ENCODE data around the gene ADAMTSL2.

Gene ADAMTSL2

GRCh38 chr9:133518200-133518599, 16.3 kb upstream of the ADAMTSL2 start:
- no peak for DNase-seq (ENCODE audit: low read depth)

GRCh38 chr9:133518706-133519449, 15.6 kb upstream of the ADAMTSL2 start:
- no peak for DNase-seq (ENCODE audit: low read depth)

- no peak for DNase-seq (ENCODE audit: low read depth)
Measured at GRCh38 chr9:133519693-133520092, 14.8 kb upstream of the ADAMTSL2 start.

- no peak for DNase-seq (ENCODE audit: low read depth)
Measured at GRCh38 chr9:133520121-133520835, 14.2 kb upstream of the ADAMTSL2 start.

GRCh38 chr9:133521122-133522072, 13.1 kb upstream of the ADAMTSL2 start:
- DNase-seq (ENCODE audit: low read depth), result no peak

- no peak for DNase-seq (ENCODE audit: low read depth)
Measured at GRCh38 chr9:133522073-133522910, 12.2 kb upstream of the ADAMTSL2 start.

- no peak for DNase-seq (ENCODE audit: low read depth)
Measured at GRCh38 chr9:133523106-133523505, 11.4 kb upstream of the ADAMTSL2 start.

GRCh38 chr9:133524146-133524545, 10.4 kb upstream of the ADAMTSL2 start:
- DNase-seq (ENCODE audit: low read depth), result no peak

- DNase-seq (ENCODE audit: low read depth), result no peak
Measured at GRCh38 chr9:133524679-133525228, 9.8 kb upstream of the ADAMTSL2 start, which contains the start of gene MYMK. TSS of gene MYMK (minus strand) at chr9:133524959. CDS start at chr9:133524844, 115 bp downstream.

GRCh38 chr9:133525677-133526076, 8.8 kb upstream of the ADAMTSL2 start:
- no peak for DNase-seq (ENCODE audit: low read depth)

GRCh38 chr9:133526721-133527321, 7.7 kb upstream of the ADAMTSL2 start:
- no peak for DNase-seq (ENCODE audit: low read depth)

GRCh38 chr9:133527444-133527920, 7.0 kb upstream of the ADAMTSL2 start:
- no peak for DNase-seq (ENCODE audit: low read depth)

GRCh38 chr9:133528001-133528875, 6.3 kb upstream of the ADAMTSL2 start:
- DNase-seq (ENCODE audit: low read depth), result no peak

GRCh38 chr9:133528876-133529241, 5.6 kb upstream of the ADAMTSL2 start:
- no peak for DNase-seq (ENCODE audit: low read depth)

GRCh38 chr9:133529457-133529856, 5.0 kb upstream of the ADAMTSL2 start:
- DNase-seq (ENCODE audit: low read depth), result no peak

GRCh38 chr9:133529874-133530273, 4.6 kb upstream of the ADAMTSL2 start:
- no peak for DNase-seq (ENCODE audit: low read depth)

GRCh38 chr9:133531293-133531692, 3.2 kb upstream of the ADAMTSL2 start:
- DNase-seq (ENCODE audit: low read depth), result no peak

- peak; percentile 53 for DNase-seq (ENCODE audit: low read depth)
Measured at GRCh38 chr9:133532937-133533668, 1.4 kb upstream of the ADAMTSL2 start.

- DNase-seq (ENCODE audit: low read depth), result no peak
Measured at GRCh38 chr9:133533857-133534256, 647 bp upstream of the ADAMTSL2 start.
